Peyer's patch (tissue), 4 donors: ENCODE data around the gene ARRDC3.

Source experiments
- CTCF ChIP-seq, 6 experiments: fragments of 450-650 bp in 4 of 6; fragments of 200-600 bp in 2 of 6; sonication (generic) in 1 of 6; IDR thresholded peaks; one replicate each; pipeline ENCODE4 v1.5.1; 2017 to 2019; ENCODE audit warnings: antibody characterized with exemption in 6 of 6, mild to moderate bottlenecking in 3 of 6, moderate library complexity in 1 of 6
- POLR2A ChIP-seq, 2 donors: fragments of 450-650 bp; IDR thresholded peaks; one replicate each; pipeline ENCODE4 v1.5.1; 2017; ENCODE audit warnings: antibody characterized with exemption in 2 of 2, mild to moderate bottlenecking in 2 of 2, moderate library complexity in 2 of 2

GRCh38 chr5:91381239-91381773 lies 1.8 kb downstream of the ARRDC3 start:
- TF ChIP-seq POLR2A (IDR thresholded peaks at IDR 0.05): no peak
- TF ChIP-seq CTCF (IDR thresholded peaks at IDR 0.05): no peak
